8988T (cell line): ENCODE data around the gene ATP11A.
"Not testable (repeated sequence)": the region's sequence is repeated elsewhere in the genome, so short reads cannot be mapped to it uniquely, and the experiment has no call there.

Experiments used
- DNase-seq: peaks from one replicate; pipeline ENCODE4 v3.0.0; 2011

The ATP11A gene

DNA sequence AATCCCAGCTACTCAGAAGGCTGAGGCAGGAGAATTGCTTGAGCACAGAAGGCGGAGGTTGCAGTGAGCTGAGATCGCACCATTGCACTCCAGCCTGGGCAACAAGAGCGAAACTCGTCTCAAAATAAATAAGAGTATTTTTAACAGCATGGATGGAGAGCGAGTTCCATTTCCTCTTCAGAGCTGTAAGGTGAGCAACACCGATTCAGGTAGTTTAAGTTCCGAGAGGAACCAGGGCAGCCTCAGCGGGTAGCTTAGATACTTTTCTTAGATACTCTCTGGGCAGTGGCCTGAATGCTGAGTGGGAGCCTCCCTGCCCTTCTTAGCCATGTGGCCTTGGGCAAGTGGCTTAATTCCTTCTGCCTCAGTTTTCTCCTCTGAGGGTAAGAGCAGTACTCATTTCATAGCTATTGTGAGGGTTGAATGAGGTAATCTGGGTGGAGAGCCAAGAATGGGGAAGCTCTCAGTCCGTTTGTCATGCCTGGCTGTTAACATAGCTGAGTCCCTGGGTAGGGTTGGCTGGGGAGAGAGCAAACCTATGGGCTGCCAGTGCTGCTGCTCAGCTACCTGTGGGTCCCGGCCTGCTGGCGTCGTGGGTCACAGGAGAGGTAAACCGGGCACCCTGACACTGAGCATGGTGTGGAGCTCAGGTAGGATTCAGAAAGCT, 4.1 kb downstream of the ATP11A start:
- no peak for DNase-seq

DNA sequence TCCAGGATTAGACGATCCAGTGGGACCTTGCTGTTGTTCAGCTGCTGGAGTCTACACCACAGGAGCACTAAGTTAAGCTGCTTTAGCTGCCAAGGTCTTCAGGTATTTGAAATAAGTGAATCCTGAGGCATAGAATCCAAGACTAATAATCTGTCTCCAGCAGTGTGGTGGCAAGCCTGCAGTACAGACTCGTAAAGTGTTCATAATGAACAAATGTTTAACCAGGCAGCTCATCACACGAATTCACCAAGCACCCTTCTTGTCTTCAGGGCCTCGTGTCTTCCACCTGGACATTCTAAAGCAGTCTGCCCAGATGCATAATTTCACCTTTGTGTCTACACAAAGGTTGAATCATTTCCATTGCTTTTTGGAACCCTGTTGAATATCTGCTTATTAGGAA, 5.3 kb downstream of the ATP11A start:
- no peak for DNase-seq

DNA sequence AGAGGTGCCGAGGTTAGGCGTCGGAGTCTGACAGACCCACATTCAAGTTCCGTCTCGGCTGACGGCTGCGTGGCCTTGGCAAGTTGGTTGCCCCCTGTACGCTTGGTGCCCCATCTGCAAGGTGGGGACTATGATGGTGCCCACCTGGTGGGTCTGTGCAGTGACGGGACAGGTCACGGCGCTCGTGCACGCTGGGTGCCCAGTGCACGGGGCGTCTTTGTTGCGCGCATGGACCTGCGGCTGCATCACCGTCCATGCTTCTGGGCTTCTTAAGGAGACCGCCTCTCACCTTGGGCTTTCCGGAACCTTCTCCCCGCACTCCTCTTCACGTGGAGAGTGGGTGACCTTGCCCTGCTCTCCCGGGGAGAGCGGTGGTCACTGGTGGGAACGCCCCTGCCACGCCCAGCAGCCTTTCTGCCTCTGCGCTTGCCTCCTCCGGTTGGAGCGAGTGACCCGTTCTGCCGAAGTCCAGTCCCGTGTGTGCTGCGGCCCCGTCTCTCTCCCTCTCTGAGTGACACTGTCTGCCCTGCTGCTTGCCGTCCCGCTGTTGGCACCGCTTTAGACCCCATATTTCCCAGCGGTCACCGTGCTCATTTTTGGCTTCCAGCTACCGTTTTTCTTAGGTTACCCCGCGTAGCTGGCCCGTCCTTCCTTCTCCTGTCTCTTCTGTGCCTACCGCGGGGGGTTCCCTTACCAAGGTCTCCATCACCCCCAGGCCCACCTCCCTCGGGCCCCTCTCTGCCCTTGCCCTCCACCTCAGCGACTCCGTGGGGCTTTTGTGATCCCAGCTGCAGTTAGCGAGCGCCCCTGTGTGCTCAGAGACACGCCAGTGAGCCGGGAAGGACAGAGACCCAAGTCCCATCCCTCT, 6.4 kb downstream of the ATP11A start:
- no peak for DNase-seq

DNA sequence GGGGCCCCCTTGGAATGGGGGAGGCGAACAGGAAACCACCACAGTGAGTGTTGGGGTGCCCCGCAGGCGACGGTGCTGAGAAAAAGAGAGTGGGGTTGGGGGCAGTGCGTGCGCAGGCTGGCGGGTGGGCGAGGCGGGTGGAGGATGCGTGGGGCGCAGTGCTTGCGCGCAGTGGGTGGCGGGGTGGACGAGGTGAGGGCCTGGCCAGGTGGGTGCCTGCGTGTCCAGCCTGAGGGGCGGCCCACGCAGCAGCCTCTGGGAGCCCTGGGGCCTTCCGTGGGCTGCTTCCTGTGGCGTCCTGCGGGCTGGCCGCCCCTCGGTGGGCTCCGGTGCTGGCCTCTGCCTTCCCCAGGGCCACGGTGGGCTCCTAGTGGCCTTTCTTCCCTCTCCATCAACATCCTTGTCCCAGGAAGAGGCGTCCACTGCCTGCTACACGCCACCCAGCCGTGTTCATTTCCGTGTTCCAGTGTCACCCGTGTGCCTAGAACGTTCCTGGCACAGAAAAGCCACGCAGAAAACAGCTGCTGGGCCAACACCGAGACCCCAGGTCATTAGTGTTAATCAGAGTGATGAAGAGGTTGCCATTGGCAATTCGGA, 7.1 kb downstream of the ATP11A start:
- DNase-seq: no peak

DNA sequence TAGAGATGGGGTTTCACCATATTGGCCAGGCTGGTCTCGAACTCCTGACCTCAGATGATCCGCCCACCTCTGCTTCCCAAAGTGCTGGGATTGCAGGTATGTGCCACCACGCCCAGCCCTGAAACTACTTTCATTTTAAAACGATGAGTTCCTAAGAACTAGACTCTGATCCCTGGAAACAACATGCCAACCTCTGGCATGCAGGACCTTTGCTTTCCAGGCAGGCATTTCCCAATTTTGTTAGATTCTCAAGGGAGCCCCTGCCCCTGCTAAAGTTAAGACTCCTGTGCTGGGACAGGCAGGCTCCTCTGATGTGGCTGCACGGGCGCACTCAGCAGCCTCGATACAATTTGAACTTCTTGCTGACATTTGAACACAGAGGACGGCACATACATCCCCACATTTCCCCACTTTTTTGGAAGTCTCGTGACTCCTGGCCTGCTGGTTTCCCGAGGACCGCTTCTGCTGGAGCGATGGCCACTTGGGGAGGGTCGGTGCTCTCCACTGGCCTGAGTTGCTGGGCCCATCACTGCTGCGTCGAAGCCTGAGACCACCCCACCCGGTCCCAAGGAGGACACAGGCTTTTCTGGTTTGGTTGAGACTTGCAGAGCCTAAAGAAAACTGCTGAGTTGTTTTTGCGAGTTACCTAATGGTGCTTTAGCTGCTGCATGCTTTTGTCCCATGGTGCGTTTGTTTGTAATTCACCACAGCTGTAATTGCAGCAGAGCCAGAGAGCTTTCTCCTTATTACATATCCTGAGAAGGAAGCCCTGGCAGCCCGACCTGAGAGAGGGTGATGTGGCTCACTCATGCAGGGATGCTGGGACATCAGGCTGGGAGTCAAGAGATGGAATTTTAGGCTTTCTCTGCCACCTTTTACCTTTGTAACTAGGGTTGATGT, 8.2 kb downstream of the ATP11A start:
- DNase-seq: no peak

DNA sequence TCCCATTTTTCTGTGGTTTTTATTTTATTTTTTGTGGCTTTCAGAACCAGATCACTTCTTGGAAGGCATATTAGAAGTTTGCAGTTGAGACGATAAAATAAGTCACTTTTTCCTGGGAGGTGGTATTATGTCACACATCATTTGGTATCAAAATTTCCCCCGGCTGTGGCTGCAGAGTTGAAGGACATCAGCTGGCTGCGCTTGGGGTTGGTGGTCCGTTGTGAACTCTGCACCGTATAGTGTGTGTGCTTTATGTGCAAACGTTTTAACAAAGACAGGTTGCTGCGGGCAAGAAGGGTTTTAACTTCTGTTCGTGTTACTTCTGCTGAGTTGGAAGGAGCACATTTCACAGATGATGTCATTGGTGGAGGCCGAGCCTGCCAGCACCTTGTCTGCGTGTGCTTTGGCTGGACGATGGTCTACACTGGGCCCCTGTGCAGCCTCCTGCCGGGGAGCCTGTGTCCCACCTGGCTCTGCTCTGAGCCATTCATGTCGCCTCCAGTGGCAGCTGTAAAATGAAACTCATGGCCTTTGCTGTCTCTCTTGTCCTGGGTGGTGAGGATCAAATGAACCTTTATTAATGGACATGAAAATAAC, 9.6 kb downstream of the ATP11A start:
- DNase-seq: no peak

DNA sequence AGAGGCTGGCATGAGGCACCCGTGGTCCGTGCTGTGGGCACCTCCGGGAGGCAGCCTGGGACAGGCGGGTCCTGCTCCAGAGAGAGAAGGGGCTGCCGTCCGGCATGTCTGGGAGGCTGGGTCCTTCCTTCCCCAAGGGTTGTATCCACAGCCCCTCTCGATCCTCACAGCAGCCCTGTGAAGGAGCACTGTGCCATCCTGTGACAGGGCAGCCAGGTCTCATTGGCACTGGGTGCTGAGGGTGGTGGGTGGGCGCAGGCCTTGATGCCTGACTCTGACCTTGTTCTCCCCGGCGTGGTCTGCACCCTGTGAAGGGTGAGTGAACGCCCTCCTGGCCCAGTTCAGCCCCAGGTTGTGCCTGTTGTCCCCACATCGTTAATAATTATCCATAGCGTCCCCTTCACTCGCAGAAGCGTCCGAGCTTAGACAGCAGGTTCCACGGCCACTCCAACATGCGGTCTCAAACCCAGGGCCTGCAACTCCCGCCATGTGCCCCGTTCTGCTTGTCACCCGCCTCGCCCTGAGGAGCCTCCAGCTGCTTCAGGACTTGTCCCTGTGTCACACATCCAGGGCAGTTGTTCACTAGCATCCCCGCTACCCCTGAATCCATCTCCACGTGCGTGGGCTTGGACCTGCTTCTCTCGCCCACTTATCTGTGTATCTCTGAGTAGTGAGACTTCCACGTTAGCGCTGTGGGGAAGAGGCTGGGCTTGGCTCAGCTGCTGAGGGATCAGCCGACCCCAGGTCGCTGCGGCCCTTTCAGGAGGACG, 10.6 kb downstream of the ATP11A start:
- DNase-seq: no peak

DNA sequence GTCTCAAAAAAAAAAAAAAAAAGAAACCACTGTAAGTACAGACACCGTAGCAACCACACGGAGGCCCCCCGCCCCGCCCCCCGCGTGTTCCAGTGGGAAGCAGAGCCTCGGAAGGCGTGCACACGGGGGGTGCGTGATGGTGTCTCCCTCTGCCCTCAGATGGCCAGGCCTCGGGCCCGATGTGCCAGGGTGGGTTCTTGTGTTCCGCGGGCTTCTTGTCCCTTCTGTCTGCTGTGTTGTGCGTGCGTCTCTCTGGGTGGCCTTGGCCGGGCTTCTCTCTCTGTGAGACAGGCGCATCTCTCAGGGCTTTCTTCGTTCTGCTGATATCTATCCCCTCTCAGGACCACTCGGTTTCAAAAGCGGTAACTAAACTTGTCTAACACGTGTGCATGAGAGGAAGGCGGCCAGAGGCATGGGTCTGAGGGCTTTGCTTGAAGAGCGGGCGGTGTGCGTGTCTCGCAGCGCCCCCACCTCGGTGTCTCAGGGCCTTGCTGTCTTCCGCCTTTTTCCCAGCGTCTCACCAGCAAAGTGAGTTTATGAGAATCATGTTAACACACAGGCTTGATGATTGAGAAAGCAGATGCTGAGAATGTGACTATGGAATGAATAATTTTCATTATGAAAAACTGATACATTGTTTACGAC, 12.6 kb downstream of the ATP11A start:
- no peak for DNase-seq

DNA sequence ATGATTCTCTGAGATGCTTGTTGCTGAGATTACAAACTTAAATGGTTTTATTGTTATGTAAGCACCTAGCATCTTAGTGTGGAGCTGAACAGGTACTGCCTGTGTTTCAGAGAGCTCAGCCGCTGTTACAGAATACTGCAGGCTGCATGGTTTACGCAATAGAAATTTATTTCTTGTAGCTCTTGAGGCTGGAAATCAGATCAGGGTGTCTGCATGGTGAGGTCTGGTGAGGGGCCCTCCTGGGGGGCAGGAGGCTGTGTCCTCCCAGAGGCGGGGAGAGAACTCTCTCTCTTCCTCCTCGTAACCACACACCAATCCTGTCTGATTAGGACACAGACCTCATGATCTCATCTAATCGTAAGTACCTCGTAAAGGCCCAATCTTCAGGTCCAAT, 13.1 kb downstream of the ATP11A start:
- DNase-seq: no peak

DNA sequence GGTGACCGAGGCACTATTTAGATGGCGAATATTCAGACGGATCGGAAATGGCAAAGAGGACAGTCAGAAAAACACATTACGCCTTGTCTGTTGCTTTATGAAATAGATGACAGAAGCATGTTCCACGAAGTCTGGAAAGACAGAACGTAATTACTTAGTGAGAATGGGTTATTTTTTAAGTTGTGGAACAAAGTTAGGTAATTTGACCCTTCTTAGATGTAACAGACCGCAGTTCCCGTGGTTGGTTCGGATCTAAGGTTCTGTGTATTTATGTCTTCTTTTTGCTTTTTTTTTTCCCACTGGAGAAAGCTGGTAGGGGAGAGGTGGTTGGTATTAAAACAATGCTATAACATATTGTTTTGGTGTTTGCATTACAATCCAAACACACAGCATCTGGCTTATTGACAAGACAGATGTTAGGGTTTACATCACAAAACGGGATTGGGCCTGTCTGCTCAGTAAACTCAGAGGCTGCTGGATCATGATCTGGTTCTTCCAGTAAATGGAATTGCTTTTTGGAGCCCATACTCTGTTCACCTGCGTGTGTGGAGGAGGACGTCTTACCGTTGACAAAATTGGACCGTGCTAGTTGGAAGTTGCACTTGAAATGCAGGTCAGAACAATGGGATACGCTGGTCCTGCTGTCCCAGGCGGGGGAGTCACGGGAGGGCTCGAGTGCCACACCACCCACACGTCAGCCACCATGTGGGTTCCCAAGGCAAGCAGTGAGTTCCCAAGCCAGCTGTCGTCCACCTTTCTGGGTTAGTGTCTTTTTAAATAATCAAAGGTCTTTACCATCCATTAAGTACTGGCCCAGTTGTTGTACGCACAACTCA, 13.8 kb downstream of the ATP11A start:
- no peak for DNase-seq

DNA sequence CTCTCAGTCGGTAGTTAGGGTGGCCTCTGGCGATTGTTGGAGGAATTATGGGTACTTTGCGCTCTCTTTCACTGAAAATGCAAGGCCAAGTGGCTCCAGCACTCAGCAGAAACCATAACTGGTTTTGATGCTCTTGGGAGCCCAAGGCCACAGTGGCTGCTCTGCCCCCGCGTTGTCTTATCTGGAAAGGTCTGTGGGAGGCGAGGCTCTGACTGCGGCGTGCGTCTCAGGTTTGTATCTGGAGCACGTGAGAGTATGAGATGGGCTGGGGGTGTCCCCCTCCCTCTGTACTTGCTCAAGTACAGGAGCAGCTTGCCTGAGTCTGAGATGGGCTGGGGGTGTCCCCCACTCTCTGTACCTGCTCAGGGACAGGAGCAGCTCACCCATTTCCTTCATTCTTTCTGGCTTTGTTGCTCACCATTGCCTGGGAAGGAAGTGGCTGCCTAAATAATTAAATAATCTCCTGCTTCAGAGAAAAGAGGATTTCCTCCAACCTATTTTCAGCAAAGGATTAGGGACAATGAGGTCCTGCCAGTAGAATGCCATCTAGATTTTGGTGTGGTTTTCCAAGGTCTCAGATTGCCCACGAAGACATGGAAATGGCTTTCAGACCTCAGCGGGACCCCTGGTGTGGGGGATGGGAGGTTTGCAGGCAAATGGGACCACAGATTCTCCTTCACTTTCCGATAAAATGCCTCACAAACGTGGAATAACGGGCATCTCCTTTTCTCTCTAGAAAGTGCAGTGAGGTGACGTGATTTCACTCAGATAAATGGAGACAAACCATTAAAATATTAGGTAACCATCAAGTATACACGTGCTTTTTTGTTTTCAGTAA, 14.7 kb downstream of the ATP11A start:
- DNase-seq: no peak

DNA sequence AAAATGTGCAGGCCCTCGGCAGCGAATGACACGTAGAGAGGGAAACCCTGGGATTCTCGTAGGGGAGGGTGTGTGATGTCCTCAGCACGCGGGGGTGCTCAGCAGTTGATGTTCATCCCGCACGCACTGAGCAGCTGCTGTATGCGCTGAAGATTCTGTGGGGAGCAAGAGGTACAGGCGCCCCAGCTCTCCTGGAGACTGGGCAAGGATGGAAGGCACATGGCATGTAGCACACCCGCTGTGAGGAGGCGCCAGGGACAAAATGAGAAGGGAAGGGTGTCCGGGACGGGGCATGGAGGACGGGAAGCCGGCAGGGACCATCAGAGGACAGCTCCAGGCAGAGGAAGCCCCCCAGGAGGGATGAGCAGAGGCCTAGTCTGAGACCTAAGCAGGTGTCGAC, 15.4 kb downstream of the ATP11A start:
- no peak for DNase-seq

DNA sequence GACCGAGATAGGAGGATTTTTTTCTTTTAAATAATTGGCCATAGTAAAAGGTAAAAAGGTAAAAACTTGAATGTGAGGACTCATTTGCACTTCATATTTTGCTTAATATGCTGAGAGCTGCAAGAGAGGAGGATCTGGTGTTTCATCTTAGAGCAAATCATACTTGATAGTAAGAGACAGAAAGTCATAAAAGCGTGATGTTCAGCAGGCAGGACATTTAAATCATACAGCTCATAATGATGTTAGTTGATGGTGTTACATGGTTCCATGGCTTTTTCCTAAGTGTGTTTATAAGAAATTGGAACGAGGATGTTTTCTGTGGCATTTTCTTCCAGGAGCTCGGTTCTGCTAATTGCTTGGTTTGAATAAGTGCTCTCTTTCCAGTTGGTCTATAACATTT, 16.3 kb downstream of the ATP11A start:
- DNase-seq: no peak

DNA sequence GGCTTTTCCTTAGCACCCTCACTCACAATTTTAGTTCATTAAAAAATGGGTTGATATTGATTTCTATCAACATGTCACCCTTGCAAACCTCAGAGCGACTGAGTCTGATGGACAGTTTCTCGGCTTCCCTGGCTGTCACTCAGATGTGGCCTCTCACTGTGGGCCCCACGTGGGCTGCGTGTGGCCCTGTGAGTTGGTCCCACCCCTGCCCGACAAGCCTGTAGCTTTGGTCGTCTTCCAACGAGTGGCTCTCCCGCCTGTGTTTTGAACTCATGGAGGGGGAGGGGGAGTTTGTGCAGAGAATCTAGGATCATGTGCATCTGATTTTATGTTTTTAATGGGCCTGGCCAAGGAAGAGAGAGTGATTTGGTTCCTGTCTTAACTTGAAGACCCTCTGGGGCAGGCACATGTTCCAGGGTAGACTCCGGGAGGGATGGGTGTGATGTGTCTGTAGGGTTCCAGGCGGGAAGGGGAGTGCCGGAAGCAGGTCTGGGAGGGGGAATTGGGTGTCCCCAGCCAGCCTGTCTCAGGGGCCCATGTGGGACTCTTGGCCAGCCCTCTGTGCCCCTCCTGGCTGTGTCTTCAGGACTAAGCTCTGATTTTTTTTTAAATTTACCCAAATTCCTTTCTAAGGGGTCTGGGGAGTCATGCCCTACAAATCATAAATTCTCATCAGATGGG, 18.9 kb downstream of the ATP11A start:
- DNase-seq: no peak

DNA sequence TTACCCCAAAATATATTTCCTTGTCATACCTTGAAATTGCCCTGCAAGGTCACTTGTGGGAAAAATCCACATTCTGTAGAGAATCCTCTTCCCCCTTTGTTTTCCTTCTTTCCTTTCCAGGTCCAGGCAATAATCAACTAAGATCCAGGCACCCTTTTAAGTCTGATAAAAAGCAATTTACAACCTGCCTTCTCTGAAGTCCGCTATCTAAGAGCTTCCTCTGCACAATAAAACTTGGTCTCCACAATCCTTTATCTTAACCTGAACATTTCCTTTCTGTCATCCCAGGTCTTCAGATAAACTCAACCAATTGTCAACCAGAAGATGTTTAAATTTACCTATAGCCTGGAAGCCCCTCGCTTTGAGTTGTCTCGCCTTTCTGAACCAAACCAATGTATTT, 19.5 kb downstream of the ATP11A start:
- not testable (repeated sequence) for DNase-seq

DNA sequence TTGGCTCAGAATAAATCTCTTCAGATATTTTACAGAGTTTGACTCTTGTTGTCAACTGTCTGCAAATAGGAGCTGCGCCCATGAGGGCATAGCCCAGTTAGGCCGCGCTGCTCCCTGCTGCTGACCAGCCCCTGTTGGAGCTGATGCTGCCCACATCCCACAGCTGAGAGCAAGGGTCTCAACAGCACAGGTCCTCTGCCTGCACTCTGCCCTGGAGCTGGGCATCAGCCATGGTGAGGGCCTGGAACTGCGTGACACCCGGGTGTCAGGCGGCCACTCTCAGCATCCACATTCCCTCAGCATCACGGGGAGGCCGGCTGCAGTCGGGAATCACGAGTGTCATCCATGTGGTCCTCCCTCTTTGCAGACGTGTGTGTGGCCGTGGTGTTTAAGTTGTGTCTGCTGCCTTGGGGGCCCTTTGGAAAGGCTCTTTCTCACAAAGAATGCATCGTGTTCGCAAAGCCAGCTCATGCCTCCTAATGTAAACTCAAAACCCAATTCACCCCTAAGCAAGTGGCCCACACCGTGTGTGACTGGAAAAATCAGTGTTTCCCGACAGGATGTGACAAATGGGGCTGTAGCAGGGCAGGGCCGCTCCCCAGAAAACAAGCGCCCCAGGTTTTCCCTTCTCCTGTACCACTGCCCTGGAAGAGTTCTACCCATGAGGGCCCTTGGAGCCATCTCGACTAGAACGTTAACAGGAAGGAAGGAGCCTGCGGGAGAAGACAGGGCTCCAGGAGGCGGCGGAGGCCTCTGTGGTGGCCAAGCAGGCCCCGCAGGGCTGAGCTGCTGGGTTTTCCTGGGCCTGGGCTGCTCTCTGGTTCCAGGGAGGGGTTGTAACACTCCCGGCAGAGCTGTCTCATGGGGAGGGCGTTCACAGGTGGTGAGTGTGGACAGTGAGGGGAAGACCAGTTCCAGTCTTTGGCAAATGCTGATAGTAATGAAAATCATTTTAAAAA, 20.3 kb downstream of the ATP11A start:
- no peak for DNase-seq

DNA sequence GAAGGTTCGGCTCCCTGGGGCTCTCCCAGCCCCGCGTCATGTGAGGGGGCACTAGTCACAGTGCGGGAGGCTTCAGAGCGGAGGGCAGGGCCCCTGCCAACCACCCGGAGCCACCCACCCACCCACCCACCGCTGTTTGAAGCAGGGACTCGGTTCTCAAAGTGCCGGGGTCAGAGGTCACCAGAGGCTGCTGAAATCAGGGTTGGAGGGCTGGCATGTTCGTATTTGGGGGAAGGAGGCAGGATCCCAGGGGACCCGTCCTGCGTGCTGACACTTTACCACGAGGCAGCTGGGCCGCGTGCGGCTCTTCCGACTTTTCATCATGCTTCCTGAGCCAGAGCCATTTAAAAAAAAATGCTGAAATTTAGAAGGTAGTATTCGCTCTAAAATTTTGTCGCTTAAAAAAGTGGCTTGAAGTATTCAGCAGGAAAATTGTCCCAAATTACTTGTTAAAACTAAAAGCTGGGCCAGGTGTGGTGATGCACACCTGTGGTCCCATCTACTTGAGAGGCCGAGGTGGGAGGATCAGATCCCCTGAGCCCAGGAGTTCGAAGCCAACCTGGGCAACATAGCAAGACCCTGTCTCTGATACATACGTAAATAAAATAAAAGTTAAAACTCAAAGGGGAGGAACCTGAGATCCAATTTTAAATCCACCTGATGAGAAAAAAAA, 21.2 kb downstream of the ATP11A start:
- no peak for DNase-seq
